Progenitor cell of endocrine pancreas (in vitro differentiated cells): ENCODE results near the gene PCYOX1L. TPM values are rescaled to one million over a fixed set of nuclear protein-coding genes. Genes with fewer than 3 reads are reported as not detected.

Experiments used
- DNase-seq: peaks from one replicate; pipeline ENCODE4 v3.0.0; 2021; ENCODE audit warnings: low spot score; ENCODE audit not compliant: unreplicated experiment
- H3K27ac Mint-ChIP-seq: 2 replicates; pipeline ENCODE4 v1.8.0; 2021; ENCODE audit warnings: mild to moderate bottlenecking, moderate library complexity, mixed read lengths
- H3K27me3 Mint-ChIP-seq: 2 replicates; pipeline ENCODE4 v1.8.0; 2021; ENCODE audit warnings: mixed read lengths
- H3K36me3 Mint-ChIP-seq: 2 replicates; pipeline ENCODE4 v1.8.0; 2022; ENCODE audit warnings: mixed read lengths; ENCODE audit not compliant: insufficient read depth
- H3K4me1 Mint-ChIP-seq: 2 replicates; pipeline ENCODE4 v1.8.0; 2021; ENCODE audit warnings: low read depth, mixed read lengths
- H3K4me3 Mint-ChIP-seq: 2 replicates; pipeline ENCODE4 v1.8.0; 2021; ENCODE audit warnings: low read depth, mild to moderate bottlenecking, moderate library complexity, mixed read lengths
- H3K9me3 Mint-ChIP-seq: 2 replicates; pipeline ENCODE4 v1.8.0; 2021; ENCODE audit warnings: low read depth, mixed read lengths
- CTCF ChIP-seq: fragments of 200-600 bp; sonication (generic); IDR thresholded peaks from one replicate; pipeline ENCODE4 v1.5.0; 2021; ENCODE audit warnings: antibody characterized with exemption, mild to moderate bottlenecking; ENCODE audit not compliant: unreplicated experiment
- total RNA-seq: library from RNA; stranded (reverse); gene quantifications from 2 replicates; pipeline ENCODE4 v1.2.1, GENCODE V29; 2021

Gene PCYOX1L
- total RNA-seq, 1 donor from 2014 or later = 20.6 TPM

GRCh38 chr5:149320791-149321330 is 37.0 kb upstream of the PCYOX1L start:
- Mint-ChIP-seq H3K9me3 (no peaks in the 10 kb centered on the region), H3K4me3 (no peak overlapping the region), H3K36me3 (no peaks in the 10 kb centered on the region), H3K4me1 (peaks cover 10% of the 10 kb centered on the region), H3K27me3 (no peaks in the 10 kb centered on the region), H3K27ac (peak overlapping the region; percentile 77)
- TF ChIP-seq CTCF = no peak
- DNase-seq = peak; percentile 25

- H3K4me3 Mint-ChIP-seq = no peak overlapping the region
- H3K4me1 Mint-ChIP-seq = peaks cover 8% of the 10 kb centered on the region
- H3K27ac Mint-ChIP-seq = no peak overlapping the region
These were observed 35.3 kb upstream of the PCYOX1L start for GRCh38 chr5:149322518-149322917.

GRCh38 chr5:149323210-149323609 is 34.6 kb upstream of the PCYOX1L start:
- H3K4me3 Mint-ChIP-seq = no peak overlapping the region
- no peaks in the 10 kb centered on the region for H3K9me3 Mint-ChIP-seq
- no peak overlapping the region for H3K27ac Mint-ChIP-seq
- H3K27me3 Mint-ChIP-seq = no peaks in the 10 kb centered on the region
- peaks cover 8% of the 10 kb centered on the region for H3K4me1 Mint-ChIP-seq
- TF ChIP-seq CTCF = no peak
- DNase-seq = no peak
- no peaks in the 10 kb centered on the region for H3K36me3 Mint-ChIP-seq

More at GRCh38 chr5:149322518-149322917, 35.3 kb upstream of the PCYOX1L start:
- DNase-seq = no peak
- no peaks in the 10 kb centered on the region for H3K27me3 Mint-ChIP-seq
- no peak for TF ChIP-seq CTCF
- H3K36me3 Mint-ChIP-seq = no peaks in the 10 kb centered on the region
- no peaks in the 10 kb centered on the region for H3K9me3 Mint-ChIP-seq

- Mint-ChIP-seq H3K4me1 (peaks cover 8% of the 10 kb centered on the region), H3K4me3 (no peak overlapping the region), H3K27ac (no peak overlapping the region), H3K36me3 (no peaks in the 10 kb centered on the region), H3K27me3 (no peaks in the 10 kb centered on the region), H3K9me3 (no peaks in the 10 kb centered on the region)
- DNase-seq = no peak
- no peak for TF ChIP-seq CTCF
These were observed 34.1 kb upstream of the PCYOX1L start for GRCh38 chr5:149323621-149324205.

- Mint-ChIP-seq H3K9me3 (no peaks in the 10 kb centered on the region), H3K27ac (no peak overlapping the region)
- no peak for TF ChIP-seq CTCF
These were observed 33.2 kb upstream of the PCYOX1L start for GRCh38 chr5:149324641-149325040.

More at GRCh38 chr5:149324641-149325040, 33.2 kb upstream of the PCYOX1L start:
- DNase-seq = no peak
- H3K4me3 Mint-ChIP-seq = no peak overlapping the region
- H3K27me3 Mint-ChIP-seq = no peaks in the 10 kb centered on the region
- H3K36me3 Mint-ChIP-seq = no peaks in the 10 kb centered on the region
- peaks cover 8% of the 10 kb centered on the region for H3K4me1 Mint-ChIP-seq
